ENCODE data around the gene TMEM95. TPM values are rescaled to one million over a fixed set of nuclear protein-coding genes. Genes with fewer than 3 reads are reported as not detected.

Gene TMEM95
- total and polyA plus RNA-seq, 3 donors from 2014 or later, result 2.8 to 9.9 (median 6.6) TPM

DNA sequence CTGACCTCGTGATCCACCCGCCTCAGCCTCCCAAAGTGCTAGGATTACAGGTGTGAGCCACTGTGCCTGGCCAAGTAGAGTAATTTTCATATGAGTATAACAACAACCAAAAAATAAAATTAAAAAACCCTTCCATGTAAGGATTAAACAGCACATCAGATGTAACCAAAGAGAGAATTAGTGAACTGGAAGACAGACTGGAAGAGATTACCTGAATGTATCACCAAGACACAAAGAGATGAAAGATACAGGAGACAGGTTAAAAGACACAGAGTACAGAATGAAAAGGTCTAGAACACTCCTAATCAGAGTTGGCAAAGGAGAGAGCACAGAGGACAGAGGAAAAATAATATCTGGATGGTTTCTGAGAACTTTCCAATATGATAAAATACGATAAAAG lies 24.2 kb downstream of the TMEM95 start:
- no peak for DNase-seq
- Histone ChIP-seq H3K36me3 (ENCODE audit: low read depth, missing control alignments) (no peaks in the 10 kb centered on the region), H3K4me3 (no peak overlapping the region), H3K9me3 (no peaks in the 10 kb centered on the region), H3K27me3 (no peaks in the 10 kb centered on the region), H3K27ac (no peak overlapping the region), H3K4me1 (peaks cover 26% of the 10 kb centered on the region)
- WGBS, 2 donors, result 91 to 99% methylated on average over 3 of the region's 3 CpGs
- TF ChIP-seq, protein P1, sequence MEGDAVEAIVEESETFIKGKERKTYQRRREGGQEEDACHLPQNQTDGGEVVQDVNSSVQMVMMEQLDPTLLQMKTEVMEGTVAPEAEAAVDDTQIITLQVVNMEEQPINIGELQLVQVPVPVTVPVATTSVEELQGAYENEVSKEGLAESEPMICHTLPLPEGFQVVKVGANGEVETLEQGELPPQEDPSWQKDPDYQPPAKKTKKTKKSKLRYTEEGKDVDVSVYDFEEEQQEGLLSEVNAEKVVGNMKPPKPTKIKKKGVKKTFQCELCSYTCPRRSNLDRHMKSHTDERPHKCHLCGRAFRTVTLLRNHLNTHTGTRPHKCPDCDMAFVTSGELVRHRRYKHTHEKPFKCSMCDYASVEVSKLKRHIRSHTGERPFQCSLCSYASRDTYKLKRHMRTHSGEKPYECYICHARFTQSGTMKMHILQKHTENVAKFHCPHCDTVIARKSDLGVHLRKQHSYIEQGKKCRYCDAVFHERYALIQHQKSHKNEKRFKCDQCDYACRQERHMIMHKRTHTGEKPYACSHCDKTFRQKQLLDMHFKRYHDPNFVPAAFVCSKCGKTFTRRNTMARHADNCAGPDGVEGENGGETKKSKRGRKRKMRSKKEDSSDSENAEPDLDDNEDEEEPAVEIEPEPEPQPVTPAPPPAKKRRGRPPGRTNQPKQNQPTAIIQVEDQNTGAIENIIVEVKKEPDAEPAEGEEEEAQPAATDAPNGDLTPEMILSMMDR (IDR thresholded peaks at IDR 0.05), result no peak
- no peak for TF ChIP-seq POLR2A (IDR thresholded peaks at IDR 0.05)
- intact Hi-C loops (cut with DNase I; ENCODE audit: low total_unique reads), result no loop called here

DNA sequence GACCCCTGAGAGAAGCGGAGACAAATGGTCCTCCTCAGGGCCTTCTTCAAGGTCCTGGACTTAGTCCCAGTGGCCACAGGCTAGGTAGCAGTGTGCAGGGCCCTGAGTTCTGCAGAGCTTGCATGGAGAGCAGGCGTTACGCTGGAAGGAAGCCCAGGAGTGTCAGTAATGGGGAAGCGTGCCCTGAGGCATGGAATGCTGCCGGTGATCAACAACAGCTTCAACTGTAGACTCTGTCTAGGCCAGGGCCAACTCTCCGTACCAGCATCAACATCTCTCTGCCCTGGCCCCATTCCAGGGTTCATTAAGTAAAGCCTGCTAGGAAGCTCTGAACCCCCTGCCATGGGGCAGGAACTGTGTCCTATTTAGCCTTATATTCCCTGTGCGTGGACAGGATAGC lies 25.4 kb downstream of the TMEM95 start:
- H3K4me3 ChIP-seq, result peak overlapping the region; percentile 34 to 61
- H3K27ac ChIP-seq, result no peak overlapping the region

DNA sequence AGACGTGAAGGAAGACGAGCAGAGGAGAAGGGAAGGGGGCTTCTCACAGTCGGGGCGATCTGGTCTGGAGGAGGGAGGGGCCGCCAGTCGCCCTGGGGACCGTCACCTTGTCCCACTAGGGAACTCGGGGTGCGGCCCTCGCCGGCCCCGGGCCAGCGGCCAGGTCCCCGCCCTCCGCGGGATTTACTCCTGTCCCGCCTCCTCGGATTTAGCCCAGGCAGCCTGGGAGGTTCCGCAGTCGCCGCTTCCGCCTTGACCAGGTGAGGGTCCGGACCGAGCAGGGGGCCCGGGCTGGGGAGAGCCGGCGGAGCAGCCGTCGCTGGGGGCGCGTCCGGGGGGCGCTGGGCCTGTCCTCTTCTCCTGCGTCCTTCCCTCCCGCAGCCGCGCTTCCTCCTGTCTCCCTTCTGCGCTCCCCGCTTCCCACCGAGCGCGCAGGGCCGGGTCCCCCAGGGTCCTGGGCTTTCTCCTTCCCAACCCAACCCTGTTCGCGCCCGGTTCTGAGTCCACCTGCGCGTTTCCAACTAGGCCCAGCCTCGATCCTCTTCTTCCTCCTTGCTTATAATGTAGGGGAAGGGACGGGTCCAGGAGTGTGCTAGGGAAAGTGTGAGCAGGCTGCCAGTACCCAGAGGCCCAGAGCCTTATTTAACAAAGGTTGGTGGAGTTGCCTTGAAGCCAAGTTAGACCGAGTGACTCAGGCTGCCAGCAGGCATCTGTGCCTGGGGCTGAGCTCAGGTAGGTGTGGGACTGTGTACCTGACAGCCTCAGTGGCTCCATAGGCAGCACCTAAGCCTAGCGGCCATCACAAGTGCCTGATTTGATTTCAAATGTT lies 26.1 kb downstream of the TMEM95 start, which contains the start of gene TNK1:
TNK1 (plus strand) TSS at position 235 of the 829 bp plus-strand sequence. CDS start 1,838 bp downstream, outside the sequence.
- no peaks in the 10 kb centered on the region for H3K9me3 ChIP-seq
- H3K36me3 ChIP-seq (ENCODE audit: low read depth, missing control alignments), result no peaks in the 10 kb centered on the region
- TF ChIP-seq, protein P1 (IDR thresholded peaks at IDR 0.05), result no peak
- no peak for TF ChIP-seq POLR2A (IDR thresholded peaks at IDR 0.05)
- peak within 1 kb of the TSS in 1 of 2 donors; percentile 33 for H3K27ac ChIP-seq
- no peaks in the 10 kb centered on the region for H3K27me3 ChIP-seq
- DNase-seq, result peak; percentile 59
- peak within 1 kb of the TSS; percentile 34 to 61 for H3K4me3 ChIP-seq
- H3K4me1 ChIP-seq, result peaks cover 28% of the 10 kb centered on the region
- 4 to 7% methylated on average over 19 to 52 of the region's 52 CpGs for WGBS, 2 donors
- intact Hi-C loops (cut with DNase I; ENCODE audit: low total_unique reads), result no loop called here

More for the DNA sequence above, 25.4 kb downstream of the TMEM95 start:
- peaks cover 28% of the 10 kb centered on the region for H3K4me1 ChIP-seq
- peak; percentile 42 for DNase-seq
- no peaks in the 10 kb centered on the region for H3K36me3 ChIP-seq (ENCODE audit: low read depth, missing control alignments)
- H3K27me3 ChIP-seq, result no peaks in the 10 kb centered on the region
- WGBS, 2 donors, result 18 to 29% methylated on average over 4 to 7 of the region's 7 CpGs
- H3K9me3 ChIP-seq, result no peaks in the 10 kb centered on the region
- no peak for TF ChIP-seq POLR2A (IDR thresholded peaks at IDR 0.05)
- TF ChIP-seq, protein P1 (IDR thresholded peaks at IDR 0.05), result no peak
- intact Hi-C loops (cut with DNase I; ENCODE audit: low total_unique reads), result no loop called here

DNA sequence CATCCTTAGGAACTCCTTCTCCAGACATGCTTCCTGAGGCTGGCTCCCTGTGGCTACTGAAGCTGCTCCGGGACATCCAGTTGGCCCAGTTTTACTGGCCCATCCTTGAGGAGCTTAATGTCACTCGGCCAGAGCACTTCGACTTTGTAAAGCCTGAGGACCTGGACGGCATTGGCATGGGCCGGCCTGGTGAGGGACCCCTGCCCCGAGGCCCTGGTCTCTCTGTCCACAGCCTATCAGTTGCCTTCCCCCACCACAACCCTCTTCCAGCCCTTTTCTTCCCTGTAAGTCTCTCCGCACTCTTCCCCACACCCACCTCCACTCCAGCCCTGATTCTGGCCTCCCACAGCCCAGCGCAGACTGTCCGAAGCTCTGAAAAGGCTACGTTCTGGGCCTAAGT lies 27.9 kb downstream of the TMEM95 start:
- DNase-seq, result no peak
- H3K4me1 ChIP-seq, result peaks cover 28% of the 10 kb centered on the region
- no peaks in the 10 kb centered on the region for H3K36me3 ChIP-seq (ENCODE audit: low read depth, missing control alignments)
- no peaks in the 10 kb centered on the region for H3K27me3 ChIP-seq
- WGBS, 2 donors, result 77 to 91% methylated on average over 10 of the region's 10 CpGs
- no peak overlapping the region for H3K27ac ChIP-seq
- no peaks in the 10 kb centered on the region for H3K9me3 ChIP-seq
- no peak for TF ChIP-seq POLR2A (IDR thresholded peaks at IDR 0.05)
- TF ChIP-seq, protein P1 (IDR thresholded peaks at IDR 0.05), result no peak
- H3K4me3 ChIP-seq, result no peak overlapping the region
- intact Hi-C loops (cut with DNase I; ENCODE audit: low total_unique reads), result no loop called here
